Prostate gland (tissue), 2 donors: ENCODE data around the gene RNF112. TPM values are rescaled to one million over a fixed set of nuclear protein-coding genes. Genes with fewer than 3 reads are reported as not detected.

Source experiments
- DNase-seq: peaks from one replicate; pipeline ENCODE4 v3.0.0-alpha.2; 2019; ENCODE audit warnings: low spot score
- H3K27ac ChIP-seq, 2 donors: fragments of 200-600 bp; sonication (generic); 2 replicates each; pipeline ENCODE4 v1.5.1; 2017 to 2019
- H3K27me3 ChIP-seq: fragments of 200-600 bp; sonication (generic); replicated peaks from 2 replicates; pipeline ENCODE4 v1.5.1; 2019; ENCODE audit not compliant: insufficient read depth
- H3K36me3 ChIP-seq, 2 donors: fragments of 200-600 bp; sonication (generic); 1 replicate in 1 of 2; 2 replicates in 1 of 2; pipeline versions ENCODE4 v1.5.1 to v1.8.1; 2017 to 2019
- H3K4me1 ChIP-seq: fragments of 200-600 bp; sonication (generic); replicated peaks from 2 replicates; pipeline ENCODE4 v1.5.1; 2019
- H3K4me3 ChIP-seq, 2 donors: fragments of 200-600 bp; sonication (generic); 2 replicates each; pipeline ENCODE4 v1.5.1; 2017 to 2019
- H3K9me3 ChIP-seq: fragments of 200-600 bp; sonication (generic); 2 replicates; pipeline ENCODE4 v1.5.1; 2017
- POLR2A ChIP-seq: fragments of 450-650 bp; IDR thresholded peaks from one replicate; pipeline ENCODE4 v1.6.1; 2016; ENCODE audit warnings: antibody characterized with exemption, mild to moderate bottlenecking
- POLR2AphosphoS5 ChIP-seq: sonication (generic); formaldehyde crosslinking; IDR thresholded peaks from one replicate; pipeline ENCODE4 v1.6.1; 2017; ENCODE audit warnings: antibody characterized with exemption
- WGBS: methylation state at CpG from one replicate; pipeline ENCODE4 v1.1.5; 2018; 5-methylcytosine and 5-hydroxymethylcytosine counted together
- intact Hi-C: fragments of 100-400 bp; cut with DNase I; formaldehyde crosslinking; loops from one replicate; pipeline ENCODE4 v1.14.2; 2022
- total RNA-seq, 2 donors: library from RNA; depleted of rRNA; stranded (reverse); fragments of >200 nt; gene quantifications; one replicate each; pipeline ENCODE4 v1.1.0, GENCODE V29; 2016
- TF ChIP-seq, protein P1 (sequence below), 4 experiments: fragments of 200-600 bp in 2 of 4; fragments of 450-650 bp in 2 of 4; sonication (generic) in 2 of 4; IDR thresholded peaks; 1 replicate in 3 of 4; 2 replicates in 1 of 4; pipeline ENCODE4 v1.5.1; 2016 to 2019; ENCODE audit warnings: antibody characterized with exemption in 4 of 4, mild to moderate bottlenecking in 2 of 4, moderate library complexity in 2 of 4

Gene RNF112
- total RNA-seq, 2 donors from 2014 or later: 2.3 to 6.6 TPM

DNA sequence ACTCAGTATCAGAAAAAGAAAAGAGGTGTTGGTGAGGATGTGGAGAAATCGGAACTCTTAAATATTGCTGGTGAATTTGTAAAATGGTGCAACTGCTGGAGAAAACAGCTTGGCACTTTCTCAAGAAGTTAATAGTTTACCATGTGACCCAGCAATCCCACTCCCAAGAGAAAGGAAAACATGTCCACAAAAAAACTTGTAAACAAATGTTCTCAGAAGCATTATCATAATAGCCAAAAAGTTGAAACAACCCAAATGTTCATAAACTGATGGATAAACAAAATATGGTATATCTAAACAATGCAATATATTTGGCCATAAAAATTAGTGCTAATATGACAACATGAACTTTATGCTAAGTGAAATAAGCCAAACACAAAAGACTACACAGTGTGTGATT is 35.3 kb upstream of the RNF112 start:
- H3K4me3 ChIP-seq: no peak overlapping the region
- TF ChIP-seq POLR2A: no peak
- TF ChIP-seq, protein P1, sequence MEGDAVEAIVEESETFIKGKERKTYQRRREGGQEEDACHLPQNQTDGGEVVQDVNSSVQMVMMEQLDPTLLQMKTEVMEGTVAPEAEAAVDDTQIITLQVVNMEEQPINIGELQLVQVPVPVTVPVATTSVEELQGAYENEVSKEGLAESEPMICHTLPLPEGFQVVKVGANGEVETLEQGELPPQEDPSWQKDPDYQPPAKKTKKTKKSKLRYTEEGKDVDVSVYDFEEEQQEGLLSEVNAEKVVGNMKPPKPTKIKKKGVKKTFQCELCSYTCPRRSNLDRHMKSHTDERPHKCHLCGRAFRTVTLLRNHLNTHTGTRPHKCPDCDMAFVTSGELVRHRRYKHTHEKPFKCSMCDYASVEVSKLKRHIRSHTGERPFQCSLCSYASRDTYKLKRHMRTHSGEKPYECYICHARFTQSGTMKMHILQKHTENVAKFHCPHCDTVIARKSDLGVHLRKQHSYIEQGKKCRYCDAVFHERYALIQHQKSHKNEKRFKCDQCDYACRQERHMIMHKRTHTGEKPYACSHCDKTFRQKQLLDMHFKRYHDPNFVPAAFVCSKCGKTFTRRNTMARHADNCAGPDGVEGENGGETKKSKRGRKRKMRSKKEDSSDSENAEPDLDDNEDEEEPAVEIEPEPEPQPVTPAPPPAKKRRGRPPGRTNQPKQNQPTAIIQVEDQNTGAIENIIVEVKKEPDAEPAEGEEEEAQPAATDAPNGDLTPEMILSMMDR (IDR thresholded peaks at IDR 0.05): no peak
- no peak for TF ChIP-seq POLR2AphosphoS5
- H3K27ac ChIP-seq: no peak overlapping the region
- no peaks in the 10 kb centered on the region for H3K9me3 ChIP-seq
- WGBS: 83% methylated on average over 1 of the region's 1 CpG
- peaks cover 5 to 6% of the 10 kb centered on the region in 2 donors for H3K36me3 ChIP-seq
- H3K27me3 ChIP-seq: no peaks in the 10 kb centered on the region
- DNase-seq: no peak
- intact Hi-C loops: loop anchor here (2.0 to 5.0 kb wide), 3 partner anchors 15 to 272 kb away; partner anchors contain the start of gene ALDH3A2
- H3K4me1 ChIP-seq: peaks cover 12% of the 10 kb centered on the region

DNA sequence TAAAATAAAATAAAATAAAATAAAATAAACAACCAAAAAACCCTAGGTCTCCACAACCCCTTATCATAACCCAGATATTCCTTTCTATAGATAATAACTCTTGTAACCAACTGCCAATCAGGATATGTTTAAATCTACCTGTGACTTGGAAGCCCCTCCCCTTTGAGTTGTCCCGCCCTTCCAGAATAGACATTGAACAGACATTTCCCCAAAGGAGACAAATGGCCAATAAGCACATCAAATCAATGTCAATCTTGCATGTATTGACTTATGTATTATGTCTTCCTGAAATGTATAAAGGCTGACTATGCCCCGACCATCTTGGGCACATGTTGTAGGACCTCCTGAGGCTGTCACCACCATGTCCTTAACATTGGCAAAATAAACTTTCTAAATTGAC is 34.2 kb upstream of the RNF112 start:
- Histone ChIP-seq H3K27me3 (no peaks in the 10 kb centered on the region), H3K9me3 (no peaks in the 10 kb centered on the region), H3K4me1 (peaks cover 12% of the 10 kb centered on the region), H3K27ac (peak overlapping the region; percentile 90), H3K36me3 (peaks cover 6 to 11% of the 10 kb centered on the region in 2 donors), H3K4me3 (peak overlapping the region; percentile 64 to 68)
- intact Hi-C loops: loop anchor here (2.0 to 5.0 kb wide), 3 partner anchors 16 to 270 kb away; partner anchors contain the start of gene ALDH3A2
- no peak for DNase-seq
- TF ChIP-seq, protein P1 (IDR thresholded peaks at IDR 0.05): no peak
- TF ChIP-seq POLR2AphosphoS5: no peak
- no peak for TF ChIP-seq POLR2A
- WGBS: 26% methylated on average over 2 of the region's 2 CpGs

DNA sequence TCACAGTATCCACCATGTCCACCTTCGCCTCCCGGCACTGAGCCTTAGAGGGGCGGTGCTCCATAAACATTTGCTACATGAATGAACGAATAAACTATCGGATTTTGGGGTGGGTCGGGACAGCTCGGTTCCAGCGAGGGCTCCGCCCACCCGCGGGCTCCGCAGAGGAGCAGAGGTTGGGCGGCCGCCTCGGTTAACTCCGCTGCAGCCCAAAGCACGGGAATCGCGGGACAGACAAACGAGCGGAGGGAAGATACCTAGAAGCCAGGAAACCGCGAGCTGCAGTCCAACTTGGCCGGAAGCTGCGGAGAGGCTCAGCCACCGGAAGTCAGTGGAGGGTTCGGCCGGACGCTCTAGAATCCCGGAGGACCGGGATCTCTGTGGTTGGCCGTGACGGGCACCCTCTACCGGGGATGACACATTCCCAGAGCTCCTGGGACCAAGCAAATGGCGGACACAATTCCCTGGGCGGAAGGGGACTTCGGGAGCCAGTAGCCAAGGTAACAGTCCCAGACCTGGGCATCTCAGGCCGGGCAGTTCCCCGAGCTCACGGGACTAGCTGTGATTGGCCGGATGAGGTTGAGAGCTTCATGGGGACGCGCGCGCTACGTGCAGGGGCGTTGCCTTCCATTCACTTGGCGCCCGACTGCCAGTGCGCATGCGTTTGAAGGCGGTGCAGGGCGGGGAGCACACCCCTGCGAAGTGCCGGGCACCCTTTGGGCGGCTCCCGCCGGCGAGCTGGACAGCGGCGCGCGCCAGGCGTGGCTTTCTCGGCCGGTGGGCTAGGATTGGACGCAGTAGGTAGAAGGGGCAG is 33.2 kb upstream of the RNF112 start:
- under 1% methylated on average over 47 of the region's 67 CpGs for WGBS
- Histone ChIP-seq H3K4me3 (peak overlapping the region; percentile 64 to 68), H3K9me3 (no peaks in the 10 kb centered on the region), H3K36me3 (peaks cover 8 to 11% of the 10 kb centered on the region in 2 donors), H3K27ac (peak overlapping the region; percentile 90), H3K27me3 (no peaks in the 10 kb centered on the region), H3K4me1 (peaks cover 12% of the 10 kb centered on the region)
- TF ChIP-seq POLR2A (peak; percentile 56), POLR2AphosphoS5 (peak; percentile 94)
- TF ChIP-seq, protein P1 (IDR thresholded peaks at IDR 0.05): peak in 1 of 4 experiments; percentile 19
- peak; percentile 98 for DNase-seq
- intact Hi-C loops: loop anchor here (2.0 to 5.0 kb wide), 3 partner anchors 17 to 269 kb away; partner anchors contain the start of gene ALDH3A2

DNA sequence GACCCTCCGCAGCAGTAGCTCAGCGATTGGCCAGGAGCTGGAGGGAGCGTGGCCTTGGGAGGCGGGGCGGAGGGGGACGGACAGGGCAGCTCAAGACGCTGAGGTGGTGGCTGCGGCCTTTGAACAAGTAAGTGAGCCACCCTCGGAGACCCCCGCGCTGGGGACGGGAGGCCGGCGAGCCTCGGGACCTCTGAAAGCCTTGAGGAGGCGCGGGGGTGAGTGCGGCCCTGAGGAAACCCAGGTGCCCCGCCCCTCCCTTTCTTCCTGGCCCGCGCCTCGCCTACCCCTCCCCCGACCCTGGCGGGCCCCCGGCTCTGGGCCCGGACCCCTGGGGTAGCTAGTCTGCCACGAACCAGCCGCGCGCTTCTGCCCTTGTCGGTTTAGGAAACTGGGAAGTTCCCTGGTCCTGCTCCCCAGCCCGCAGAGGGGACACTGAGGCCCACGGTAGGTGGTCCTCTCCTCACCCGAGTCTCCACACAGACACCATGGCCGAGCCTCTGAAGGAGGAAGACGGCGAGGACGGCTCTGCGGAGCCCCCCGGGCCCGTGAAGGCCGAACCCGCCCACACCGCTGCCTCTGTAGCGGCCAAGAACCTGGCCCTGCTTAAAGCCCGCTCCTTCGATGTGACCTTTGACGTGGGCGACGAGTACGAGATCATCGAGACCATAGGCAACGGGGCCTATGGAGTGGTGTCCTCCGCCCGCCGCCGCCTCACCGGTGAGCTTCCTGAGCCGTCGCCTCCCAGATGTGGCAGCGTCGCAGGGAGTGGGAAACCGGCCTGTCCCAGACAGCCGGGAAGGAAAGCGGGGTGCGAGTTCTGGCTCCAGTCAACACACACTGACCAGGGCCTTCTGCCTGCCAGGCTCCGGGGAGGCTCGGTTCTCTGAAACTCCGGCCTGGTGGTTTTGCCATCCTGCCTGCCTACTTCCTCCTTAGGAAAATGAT is 32.3 kb upstream of the RNF112 start, which contains the start of gene MAPK7:
TSS of gene MAPK7 (plus strand) at position 83 of the 945 bp plus-strand sequence. CDS start at position 486, 403 bp downstream.
- Histone ChIP-seq H3K36me3 (peaks cover 8 to 11% of the 10 kb centered on the region in 2 donors), H3K4me1 (peaks cover 12% of the 10 kb centered on the region), H3K27me3 (no peaks in the 10 kb centered on the region), H3K9me3 (no peaks in the 10 kb centered on the region), H3K4me3 (peak within 1 kb of the TSS; percentile 64 to 68), H3K27ac (peak within 1 kb of the TSS; percentile 90)
- DNase-seq: peak; percentile 25
- intact Hi-C loops: loop anchor here (5.0 kb wide), 2 partner anchors 69 to 269 kb away; partner anchors contain the start of gene ALDH3A2
- WGBS: 4% methylated on average over 66 of the region's 69 CpGs
- TF ChIP-seq POLR2AphosphoS5: no peak
- TF ChIP-seq, protein P1 (IDR thresholded peaks at IDR 0.05): no peak
- TF ChIP-seq POLR2A: no peak
